GM19455 (cell line): Measurements from ENCODE around the gene GOLGB1.
"Not testable (repeated sequence)": the region's sequence is repeated elsewhere in the genome, so short reads cannot be mapped to it uniquely, and the experiment has no call there.

Source experiments
- ATAC-seq: cut with Tn5 transposase; IDR thresholded peaks from one replicate; pipeline ENCODE4 v1.9.1; 2021; ENCODE audit not compliant: unreplicated experiment

Gene GOLGB1

GRCh38 chr3:121749276-121750086, at the start of gene GOLGB1:
TSS of gene GOLGB1 (minus strand) at chr3:121749741. CDS start at chr3:121730971, 18,770 bp downstream.
- peak; percentile 98 for ATAC-seq

GRCh38 chr3:121796970-121797369, 47.4 kb upstream of the GOLGB1 start:
- no peak for ATAC-seq

GRCh38 chr3:121794264-121794983, 44.9 kb upstream of the GOLGB1 start:
- peak; percentile 62 for ATAC-seq

- no peak for ATAC-seq
These were observed 43.5 kb upstream of the GOLGB1 start for GRCh38 chr3:121793078-121793477.

- no peak for ATAC-seq
These were observed 36.9 kb upstream of the GOLGB1 start for GRCh38 chr3:121786485-121786884.

- not testable (repeated sequence) for ATAC-seq
These were observed 33.2 kb upstream of the GOLGB1 start for GRCh38 chr3:121782784-121783183.

GRCh38 chr3:121781611-121782010, 32.1 kb upstream of the GOLGB1 start:
- ATAC-seq = no peak

- not testable (repeated sequence) for ATAC-seq
These were observed 25.6 kb upstream of the GOLGB1 start for GRCh38 chr3:121775095-121775494.

- no peak for ATAC-seq
These were observed 19.7 kb upstream of the GOLGB1 start for GRCh38 chr3:121769246-121769645.

- ATAC-seq = no peak
These were observed 18.9 kb upstream of the GOLGB1 start for GRCh38 chr3:121768452-121768851.

- no peak for ATAC-seq
These were observed 10.1 kb upstream of the GOLGB1 start for GRCh38 chr3:121759541-121760202.

GRCh38 chr3:121758727-121759450, 9.3 kb upstream of the GOLGB1 start:
- ATAC-seq = no peak

GRCh38 chr3:121757812-121758545, 8.4 kb upstream of the GOLGB1 start:
- ATAC-seq = no peak

GRCh38 chr3:121757087-121757811, 7.7 kb upstream of the GOLGB1 start:
- ATAC-seq = no peak

GRCh38 chr3:121752772-121753171, 3.2 kb upstream of the GOLGB1 start:
- ATAC-seq = no peak

- ATAC-seq = no peak
These were observed 2.7 kb upstream of the GOLGB1 start for GRCh38 chr3:121752261-121752660.

GRCh38 chr3:121750087-121750415, 510 bp upstream of the GOLGB1 start:
- ATAC-seq = no peak

GRCh38 chr3:121748680-121749275, 763 bp downstream of the GOLGB1 start:
- peak; percentile 21 for ATAC-seq

GRCh38 chr3:121747976-121748375, 1.6 kb downstream of the GOLGB1 start:
- no peak for ATAC-seq
